AG10803 (cell line): Measurements from ENCODE around the gene ALOX15B.
"Not testable (repeated sequence)": the region's sequence is repeated elsewhere in the genome, so short reads cannot be mapped to it uniquely, and the experiment has no call there.

ENCODE experiments used
- DNase-seq: peaks from one replicate; pipeline ENCODE4 v3.0.0; 2010; ENCODE audit warnings: low read depth
- H3K4me3 ChIP-seq: 2 replicates; pipeline ENCODE4 v1.5.1; 2011; ENCODE audit warnings: mild to moderate bottlenecking, low read length, control low read depth
- TF ChIP-seq, protein P1 (sequence below): conservative IDR thresholded peaks from 2 replicates; pipeline ENCODE4 v1.5.1; 2011; ENCODE audit warnings: mild to moderate bottlenecking, low read length, control low read depth, inconsistent platforms

Gene ALOX15B

GRCh38 chr17:8057691-8058114 is 18.8 kb downstream of the ALOX15B start:
- no peak overlapping the region for H3K4me3 ChIP-seq
- TF ChIP-seq, protein P1, sequence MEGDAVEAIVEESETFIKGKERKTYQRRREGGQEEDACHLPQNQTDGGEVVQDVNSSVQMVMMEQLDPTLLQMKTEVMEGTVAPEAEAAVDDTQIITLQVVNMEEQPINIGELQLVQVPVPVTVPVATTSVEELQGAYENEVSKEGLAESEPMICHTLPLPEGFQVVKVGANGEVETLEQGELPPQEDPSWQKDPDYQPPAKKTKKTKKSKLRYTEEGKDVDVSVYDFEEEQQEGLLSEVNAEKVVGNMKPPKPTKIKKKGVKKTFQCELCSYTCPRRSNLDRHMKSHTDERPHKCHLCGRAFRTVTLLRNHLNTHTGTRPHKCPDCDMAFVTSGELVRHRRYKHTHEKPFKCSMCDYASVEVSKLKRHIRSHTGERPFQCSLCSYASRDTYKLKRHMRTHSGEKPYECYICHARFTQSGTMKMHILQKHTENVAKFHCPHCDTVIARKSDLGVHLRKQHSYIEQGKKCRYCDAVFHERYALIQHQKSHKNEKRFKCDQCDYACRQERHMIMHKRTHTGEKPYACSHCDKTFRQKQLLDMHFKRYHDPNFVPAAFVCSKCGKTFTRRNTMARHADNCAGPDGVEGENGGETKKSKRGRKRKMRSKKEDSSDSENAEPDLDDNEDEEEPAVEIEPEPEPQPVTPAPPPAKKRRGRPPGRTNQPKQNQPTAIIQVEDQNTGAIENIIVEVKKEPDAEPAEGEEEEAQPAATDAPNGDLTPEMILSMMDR: peak; percentile 82

DNA sequence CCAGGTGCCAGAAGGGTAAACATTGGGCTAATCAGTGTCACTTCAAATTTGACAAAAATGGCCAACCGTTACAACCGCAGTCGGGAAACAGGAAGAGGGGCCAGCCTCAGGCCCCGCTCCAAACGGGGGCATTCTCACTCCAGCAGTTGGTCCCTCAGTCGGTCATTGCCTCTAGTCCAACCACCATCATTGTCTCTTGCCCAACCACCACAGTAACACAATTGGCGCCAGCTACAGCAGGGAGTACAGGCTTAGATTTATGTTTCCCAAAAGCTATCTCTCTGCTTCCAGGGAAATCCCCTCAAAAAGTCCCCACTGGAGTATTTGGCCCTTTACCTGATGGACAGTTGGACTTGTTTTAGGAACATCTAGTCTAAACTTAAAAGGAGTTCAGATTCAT is 20.3 kb downstream of the ALOX15B start:
- TF ChIP-seq, protein P1: no peak
- H3K4me3 ChIP-seq: no peak overlapping the region
- DNase-seq: no peak

More at GRCh38 chr17:8057691-8058114, 18.8 kb downstream of the ALOX15B start:
- DNase-seq: peak; percentile 73

- no peak overlapping the region for H3K4me3 ChIP-seq
- TF ChIP-seq, protein P1: peak; percentile 69
- peak; percentile 63 for DNase-seq
These were observed 21.4 kb downstream of the ALOX15B start for GRCh38 chr17:8060274-8060673.

GRCh38 chr17:8061851-8062250 is 23.0 kb downstream of the ALOX15B start:
- DNase-seq, H3K4me3 ChIP-seq: not testable (repeated sequence)

DNA sequence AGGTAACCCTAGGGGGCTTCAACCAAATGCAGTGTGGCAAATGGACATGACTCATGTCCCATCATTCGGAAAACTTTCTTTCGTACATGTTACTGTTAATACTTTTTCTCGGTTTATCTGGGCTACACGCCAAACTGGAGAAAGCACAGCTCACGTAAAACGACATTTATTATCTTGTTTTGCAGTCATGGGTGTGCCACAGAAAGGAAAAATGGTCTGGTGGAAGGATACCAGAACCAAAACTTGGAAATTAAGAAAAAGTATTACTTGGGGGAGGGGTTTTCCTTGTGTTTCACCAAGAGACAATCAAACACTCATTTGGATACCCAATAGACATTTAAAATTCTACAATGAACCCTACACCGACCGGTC is 23.6 kb downstream of the ALOX15B start:
- DNase-seq: no peak
- H3K4me3 ChIP-seq: no peak overlapping the region
- TF ChIP-seq, protein P1: no peak

DNA sequence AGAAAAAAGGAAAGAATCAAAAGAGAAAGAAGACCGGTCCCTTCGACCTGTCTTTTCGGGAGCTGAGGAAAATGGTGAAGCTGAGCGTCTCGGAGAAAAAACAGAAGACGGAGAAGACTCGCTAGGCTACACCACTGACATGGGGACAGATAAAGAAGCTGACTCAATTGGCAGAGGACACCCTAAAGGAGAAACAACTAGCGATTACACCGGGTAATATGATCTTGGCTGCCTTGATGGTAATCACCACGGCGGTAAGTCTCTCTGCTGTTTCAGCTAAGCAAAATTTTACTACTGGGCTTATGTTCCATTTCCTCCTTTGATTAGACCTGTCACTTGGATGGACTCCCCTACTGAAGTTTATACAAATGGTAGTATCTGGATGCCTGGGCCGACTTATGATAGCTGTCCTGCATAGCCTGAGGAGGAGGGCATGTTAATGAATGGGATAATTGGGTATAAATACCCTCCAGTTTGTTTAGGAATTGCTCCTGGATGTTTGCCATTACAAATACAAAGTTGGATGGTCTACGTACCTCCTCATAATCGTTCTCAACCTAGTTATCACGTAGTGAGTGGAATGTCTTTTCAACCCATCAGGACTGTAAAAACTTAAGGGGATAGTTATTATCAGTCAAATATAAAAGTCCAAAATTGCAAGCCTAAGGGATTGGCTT is 24.1 kb downstream of the ALOX15B start:
- TF ChIP-seq, protein P1: no peak
- DNase-seq: no peak
- H3K4me3 ChIP-seq: no peak overlapping the region; the same call in 1 of the 2 replicates

GRCh38 chr17:8063761-8064534 is 25.1 kb downstream of the ALOX15B start:
- TF ChIP-seq, protein P1: no peak
- DNase-seq: no peak
- H3K4me3 ChIP-seq: no peak overlapping the region
